GM10248 (cell line): ENCODE measurements around the gene CCZ1.
A peak's percentile ranks its signal among the peaks of the same experiment; 100 is the strongest.
"Not testable (repeated sequence)": the region's sequence is repeated elsewhere in the genome, so short reads cannot be mapped to it uniquely, and the experiment has no call there.

Source experiments
- CTCF ChIA-PET: fragments of 300-600 bp; sonication (Branson Sonifier 250); formaldehyde crosslinking; extraction: SDS; loops from one replicate; lab custom pipeline; 2021; ENCODE audit warnings: antibody characterized with exemption; lab: Yijun Ruan, JAX
- POLR2A ChIA-PET: fragments of 350-650 bp; sonication (Branson Sonifier 250); formaldehyde crosslinking; extraction: SDS; loops from one replicate; lab custom pipeline; 2020; ENCODE audit warnings: antibody characterized with exemption; lab: Yijun Ruan, JAX
- DNase-seq: peaks from one replicate; pipeline ENCODE4 v3.0.0; 2012; ENCODE audit errors: extremely low spot score
- TF ChIP-seq, protein P1 (sequence below): IDR thresholded peaks from 2 replicates; pipeline ENCODE4 v1.5.1; 2012; ENCODE audit warnings: mild to moderate bottlenecking, low read depth; ENCODE audit errors: extremely low read depth, missing control alignments, control extremely low read depth

CCZ1 gene

DNA sequence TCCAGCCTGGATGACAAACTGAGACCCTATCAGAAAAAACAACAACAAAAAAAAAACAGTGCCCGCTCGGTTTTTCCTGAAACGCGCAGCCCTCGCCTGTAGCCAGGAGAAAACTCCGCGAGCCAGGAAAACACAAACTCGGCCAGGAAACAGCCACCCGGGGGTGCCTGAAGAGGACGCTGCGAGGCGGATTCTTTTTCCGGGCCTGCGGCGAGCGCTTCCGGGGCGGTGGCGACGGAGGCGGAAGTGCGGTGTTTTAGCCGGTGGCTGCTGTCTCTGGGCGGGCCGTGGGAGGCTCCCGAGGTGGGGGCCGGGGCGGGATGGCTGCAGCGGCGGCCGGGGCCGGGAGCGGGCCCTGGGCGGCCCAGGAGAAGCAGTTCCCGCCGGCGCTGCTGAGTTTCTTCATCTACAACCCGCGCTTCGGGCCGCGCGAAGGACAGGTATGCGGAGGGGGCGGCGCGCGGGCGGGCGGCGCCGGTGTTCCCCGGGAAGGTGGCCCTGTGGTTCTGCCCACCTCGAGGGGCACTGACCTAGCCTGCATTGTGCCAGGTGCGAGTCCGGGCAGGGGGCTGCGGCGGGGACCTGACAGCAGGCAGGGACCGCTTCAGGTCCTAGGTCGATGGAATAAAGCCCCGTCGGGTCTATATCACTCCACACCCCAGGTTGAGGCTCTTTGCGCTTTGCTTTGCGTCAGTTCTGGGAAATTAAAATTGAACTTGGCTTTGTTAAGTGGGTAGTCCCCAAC, at the start of gene CCZ1:
Gene CCZ1 (plus strand): TSS at position 254 of the 745 bp plus-strand sequence. CDS start 67 bp downstream, at position 321.
- TF ChIP-seq, protein P1, sequence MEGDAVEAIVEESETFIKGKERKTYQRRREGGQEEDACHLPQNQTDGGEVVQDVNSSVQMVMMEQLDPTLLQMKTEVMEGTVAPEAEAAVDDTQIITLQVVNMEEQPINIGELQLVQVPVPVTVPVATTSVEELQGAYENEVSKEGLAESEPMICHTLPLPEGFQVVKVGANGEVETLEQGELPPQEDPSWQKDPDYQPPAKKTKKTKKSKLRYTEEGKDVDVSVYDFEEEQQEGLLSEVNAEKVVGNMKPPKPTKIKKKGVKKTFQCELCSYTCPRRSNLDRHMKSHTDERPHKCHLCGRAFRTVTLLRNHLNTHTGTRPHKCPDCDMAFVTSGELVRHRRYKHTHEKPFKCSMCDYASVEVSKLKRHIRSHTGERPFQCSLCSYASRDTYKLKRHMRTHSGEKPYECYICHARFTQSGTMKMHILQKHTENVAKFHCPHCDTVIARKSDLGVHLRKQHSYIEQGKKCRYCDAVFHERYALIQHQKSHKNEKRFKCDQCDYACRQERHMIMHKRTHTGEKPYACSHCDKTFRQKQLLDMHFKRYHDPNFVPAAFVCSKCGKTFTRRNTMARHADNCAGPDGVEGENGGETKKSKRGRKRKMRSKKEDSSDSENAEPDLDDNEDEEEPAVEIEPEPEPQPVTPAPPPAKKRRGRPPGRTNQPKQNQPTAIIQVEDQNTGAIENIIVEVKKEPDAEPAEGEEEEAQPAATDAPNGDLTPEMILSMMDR: peak; percentile 33
- CTCF ChIA-PET, POLR2A ChIA-PET: not testable (repeated sequence)
- peak; percentile 35 for DNase-seq

DNA sequence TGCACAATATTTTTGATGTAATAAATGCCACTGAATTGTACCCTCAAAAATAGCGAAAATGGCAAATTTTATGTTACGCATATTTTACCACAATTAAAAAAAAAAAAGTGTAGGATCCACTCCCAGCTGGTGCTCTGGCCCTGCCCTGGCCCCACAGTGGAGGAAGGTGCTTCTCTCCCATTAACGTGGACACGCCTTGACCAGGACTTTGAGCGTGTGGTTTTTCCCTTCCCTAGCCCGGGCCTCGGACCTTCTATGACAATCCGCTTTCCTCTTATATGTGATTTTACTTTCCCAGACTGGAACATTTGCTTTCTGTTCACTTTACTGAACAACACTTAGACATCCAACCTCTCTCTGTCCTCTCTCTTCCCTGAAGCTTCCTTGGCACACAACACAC, 47.6 kb upstream of the CCZ1 start:
- ChIA-PET CTCF (no interaction called here), POLR2A (no interaction called here)
- TF ChIP-seq, protein P1: no peak
- DNase-seq: no peak

DNA sequence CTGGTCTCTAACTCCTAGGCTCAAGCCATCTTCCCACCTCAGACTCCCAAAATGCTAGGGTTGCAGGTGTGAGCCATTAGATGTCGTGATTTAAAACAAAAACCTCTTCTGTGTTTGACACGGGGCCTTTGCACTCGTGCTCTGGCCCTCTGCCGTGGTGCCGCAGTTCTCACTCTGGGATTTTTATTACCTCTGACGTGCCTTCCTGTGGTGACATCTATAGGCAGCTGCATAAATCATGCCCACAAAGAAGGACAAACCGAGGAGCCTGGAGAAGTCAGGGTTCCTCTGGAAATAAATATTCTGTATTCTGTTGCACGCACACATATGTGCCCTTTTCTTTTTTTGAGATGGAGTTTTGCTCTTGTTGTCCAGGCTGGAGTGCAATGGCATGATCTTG, 43.8 kb upstream of the CCZ1 start:
- TF ChIP-seq, protein P1: no peak
- CTCF ChIA-PET: no interaction called here
- POLR2A ChIA-PET: no interaction called here
- no peak for DNase-seq

DNA sequence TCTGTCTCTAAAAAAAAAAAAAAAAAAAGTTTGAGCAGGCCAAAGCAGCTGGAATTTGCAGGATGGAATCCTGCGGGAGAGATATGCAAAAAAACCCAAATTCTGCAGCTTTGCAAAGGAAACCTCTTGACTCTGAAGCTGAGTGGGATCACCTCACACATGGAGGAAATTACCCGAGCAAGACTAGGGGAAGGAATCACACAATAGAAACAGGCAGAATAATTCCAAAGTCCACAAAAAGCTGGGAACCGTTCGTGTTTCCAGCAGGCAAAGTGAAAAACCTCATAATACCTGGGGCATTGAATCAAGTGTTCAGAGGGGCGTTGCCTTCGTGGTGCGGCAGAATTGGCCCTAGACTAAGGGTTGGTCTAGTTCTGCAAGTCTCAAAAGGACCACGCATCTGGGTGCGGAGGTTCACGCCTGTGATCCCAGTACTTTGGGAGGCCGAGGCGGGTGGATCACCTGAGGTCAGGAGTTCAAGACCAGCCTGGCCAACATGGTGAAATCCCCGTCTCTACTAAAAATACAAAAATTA, 41.4 kb upstream of the CCZ1 start:
- CTCF ChIA-PET: interaction anchor here (1.0 to 2.1 kb wide), 9 partner anchors 8 to 721 kb away, joined by 3 to 14 read pairs (median 3); no protein-coding TSS in a partner anchor
- DNase-seq, POLR2A ChIA-PET: not testable (repeated sequence)

DNA sequence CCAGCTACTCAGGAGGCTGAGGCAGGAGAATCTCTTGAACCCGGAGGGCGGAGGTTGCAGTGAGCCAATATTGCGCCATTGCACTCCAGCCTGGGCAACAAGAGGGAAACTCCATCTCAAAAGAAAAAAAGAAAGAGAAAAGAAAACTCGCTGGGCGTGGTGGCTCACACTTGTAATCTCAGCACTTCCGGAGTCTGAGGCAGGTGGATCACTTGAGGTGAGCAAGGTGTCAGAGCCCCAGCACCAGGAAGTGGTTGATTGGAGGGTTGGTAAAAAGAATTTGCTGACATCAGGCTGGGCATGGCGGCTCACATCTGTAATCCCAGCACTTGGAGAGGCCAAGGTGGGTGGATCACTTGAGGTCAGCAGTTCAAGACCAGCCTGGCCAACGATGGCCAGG, 40.0 kb upstream of the CCZ1 start:
- CTCF ChIA-PET: interaction anchor here (1.1 kb wide), 1 partner anchor 465 kb away, joined by 3 read pairs; no protein-coding TSS in a partner anchor

DNA sequence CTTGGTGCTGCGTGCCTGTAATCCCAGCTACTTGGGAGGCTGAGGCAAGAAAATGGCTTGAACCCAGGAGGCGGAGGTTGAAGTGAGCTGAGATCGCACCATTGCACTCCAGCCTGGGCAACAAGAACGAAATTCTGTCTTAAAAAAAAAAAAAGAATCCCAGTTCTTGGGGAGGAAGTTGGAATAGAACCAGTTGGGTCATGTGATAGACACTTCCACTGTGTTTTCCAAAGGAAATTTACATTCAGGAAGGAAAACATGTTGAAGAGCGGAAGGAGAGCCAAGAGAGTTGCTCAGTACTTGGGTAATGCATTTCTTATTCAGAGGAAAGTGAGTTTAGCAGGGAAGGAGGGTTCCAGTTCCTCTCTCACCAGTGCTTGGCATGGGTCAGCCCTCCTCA, 37.3 kb upstream of the CCZ1 start:
- DNase-seq, POLR2A ChIA-PET, CTCF ChIA-PET: not testable (repeated sequence)

More for the DNA sequence above, 40.0 kb upstream of the CCZ1 start:
- DNase-seq, POLR2A ChIA-PET: not testable (repeated sequence)

DNA sequence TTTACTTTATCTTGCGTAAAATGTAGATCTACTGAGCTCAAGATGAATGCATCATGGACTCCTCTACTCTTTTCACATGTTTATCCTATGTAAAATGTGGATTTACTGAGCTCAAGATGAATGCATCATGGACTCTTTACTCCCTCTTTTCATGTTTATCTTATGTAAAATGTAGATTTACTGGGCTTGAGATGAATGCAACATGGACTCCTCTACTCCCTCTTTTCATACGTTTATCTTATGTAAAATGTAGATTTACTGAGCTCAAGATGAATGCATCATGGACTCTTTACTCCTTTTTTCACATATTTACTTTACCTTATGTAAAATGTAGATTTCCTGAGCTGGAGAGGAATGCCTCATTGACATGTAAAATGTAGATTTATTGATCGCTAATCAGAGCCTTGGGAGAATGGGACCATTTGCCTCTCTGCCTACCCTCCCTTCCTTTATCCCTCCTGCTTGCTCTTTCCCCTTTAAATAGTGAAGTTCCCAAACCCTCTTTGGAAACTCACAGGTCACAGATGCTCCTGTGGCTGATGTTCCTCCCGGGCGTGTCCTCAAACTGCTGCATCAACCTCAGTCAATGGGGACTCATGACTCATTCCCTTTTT, 35.7 kb upstream of the CCZ1 start:
- POLR2A ChIA-PET, CTCF ChIA-PET, DNase-seq: not testable (repeated sequence)

DNA sequence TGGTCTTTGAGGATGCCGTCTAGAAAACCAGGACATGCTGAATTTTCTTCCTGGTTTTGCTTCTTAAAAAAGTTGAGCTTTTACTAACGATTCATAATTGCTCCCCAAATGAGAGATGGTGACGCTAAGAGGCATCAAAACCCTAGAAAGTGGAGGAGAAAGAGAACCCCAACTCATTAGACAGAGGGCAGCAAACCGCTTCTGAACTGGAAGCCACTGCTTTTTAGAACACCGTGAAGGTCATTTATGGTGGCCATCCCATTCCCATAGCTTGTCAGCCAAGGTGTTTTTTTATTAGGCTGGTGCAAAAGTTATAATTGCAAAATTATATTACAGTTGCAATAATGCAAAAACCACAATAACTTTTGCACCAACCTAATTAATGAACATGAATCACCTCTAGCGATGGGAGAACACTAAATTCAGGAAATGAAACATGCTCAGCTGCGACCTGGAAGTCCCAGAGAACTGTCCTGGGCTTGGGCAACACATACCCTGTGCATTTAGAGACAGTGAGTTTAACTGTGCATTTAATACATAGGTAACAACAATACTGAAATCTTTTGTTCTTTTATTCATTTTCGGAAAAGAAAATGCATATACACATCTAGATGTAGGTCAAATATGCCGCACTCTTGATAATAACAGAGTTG, 33.1 kb upstream of the CCZ1 start:
- POLR2A ChIA-PET, DNase-seq: not testable (repeated sequence)
- CTCF ChIA-PET: interaction anchor here (1.2 kb wide), 1 partner anchor 9 kb away, joined by 3 read pairs; no protein-coding TSS in a partner anchor

DNA sequence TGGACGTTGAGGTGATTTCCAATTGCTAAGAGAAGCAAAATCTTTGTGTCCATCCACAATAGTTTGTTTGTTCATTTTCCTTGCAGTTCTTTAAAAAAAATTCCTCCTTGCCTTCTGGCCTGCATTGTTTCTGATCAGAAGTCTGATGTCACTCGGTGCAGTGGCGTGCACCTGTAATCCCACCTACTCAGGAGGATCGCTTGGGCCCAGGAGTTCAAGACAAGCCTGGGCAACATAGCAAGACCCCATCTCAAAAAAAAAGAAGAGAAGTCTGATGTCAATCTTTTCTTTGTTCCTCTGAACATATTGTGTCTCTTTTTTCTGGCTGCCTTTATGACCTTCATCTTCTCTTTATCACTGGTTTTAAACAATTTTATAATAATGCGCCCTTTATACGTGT, 31.5 kb upstream of the CCZ1 start:
- CTCF ChIA-PET: interaction anchor here (1.1 kb wide), 1 partner anchor 11 kb away, joined by 3 read pairs; no protein-coding TSS in a partner anchor
- POLR2A ChIA-PET: interaction anchor here (0.7 kb wide), 1 partner anchor 572 kb away, joined by 5 read pairs; no protein-coding TSS in a partner anchor
- TF ChIP-seq, protein P1: no peak
- DNase-seq: no peak

DNA sequence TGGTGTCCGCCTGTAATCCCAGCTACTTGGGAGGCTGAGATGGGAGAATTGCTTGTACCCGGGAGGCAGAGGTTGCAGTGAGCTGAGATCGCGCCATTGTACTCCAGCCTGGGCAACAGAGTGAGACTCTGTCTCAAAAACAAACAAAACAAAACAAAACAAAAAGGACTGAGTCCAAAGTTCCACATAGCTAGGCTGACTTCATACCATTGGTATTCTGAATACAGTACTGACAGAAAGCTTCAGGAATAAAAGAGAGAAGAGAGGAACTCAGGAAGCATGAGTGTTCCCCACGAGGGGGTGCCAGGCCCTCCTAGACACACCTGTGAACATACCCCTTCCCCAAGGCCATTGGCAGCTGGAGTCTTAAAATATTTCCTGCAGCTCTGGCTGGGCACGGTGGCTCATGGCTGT, 29.6 kb upstream of the CCZ1 start:
- DNase-seq, POLR2A ChIA-PET: not testable (repeated sequence)
- CTCF ChIA-PET: interaction anchor here (1.4 kb wide), 3 partner anchors 10 to 13 kb away, joined by 3 to 4 read pairs (median 4); no protein-coding TSS in a partner anchor
